Measurements from ENCODE around the gene ZNF777. TPM values are rescaled to one million over a fixed set of nuclear protein-coding genes. Genes with fewer than 3 reads are reported as not detected.
"Not testable (repeated sequence)": the region's sequence is repeated elsewhere in the genome, so short reads cannot be mapped to it uniquely, and the experiment has no call there.

The ZNF777 gene
- polyA plus RNA-seq, 12 donors: 4.3 to 13.7 (median 8.1) TPM; not detected in 1

DNA sequence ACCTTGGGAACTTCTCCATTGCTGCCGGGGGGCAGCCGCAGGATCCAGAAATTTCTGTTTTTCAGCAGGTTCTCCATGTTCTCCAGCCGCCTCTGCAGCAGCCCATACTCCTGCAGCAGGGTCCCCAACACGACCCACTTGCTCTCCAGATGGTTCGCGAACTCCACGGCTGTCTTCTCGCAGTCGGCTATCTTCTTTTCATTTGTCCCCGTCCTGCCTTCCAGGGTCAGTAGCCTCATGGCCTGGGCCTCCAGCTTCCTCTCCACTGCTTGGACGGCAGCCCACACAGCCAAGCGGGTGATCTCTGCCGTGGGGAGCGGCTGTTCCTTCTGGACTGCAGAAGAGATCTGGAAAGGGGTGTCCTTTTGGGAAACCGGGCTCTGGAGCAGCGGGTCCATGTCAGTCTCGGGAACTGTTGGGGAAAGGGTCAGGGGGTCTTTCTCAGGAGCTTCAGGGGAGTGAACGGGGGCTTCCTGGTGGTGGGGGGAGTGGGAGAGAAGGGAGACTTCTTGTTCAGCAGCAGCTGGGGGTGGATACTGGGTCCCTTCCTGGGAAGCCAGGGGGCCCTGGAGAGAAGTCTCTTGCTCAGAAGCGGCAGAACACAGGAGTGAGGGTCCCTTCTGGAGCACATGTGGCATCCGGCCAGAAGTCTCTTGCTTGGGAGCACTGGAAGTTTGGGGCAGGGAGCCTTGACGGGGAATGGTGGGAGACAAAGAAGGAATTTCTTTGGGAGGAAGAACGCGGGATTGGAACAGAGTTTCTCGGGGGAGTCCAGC lies 5.5 kb downstream of the ZNF777 start:
- no peak for DNase-seq

DNA sequence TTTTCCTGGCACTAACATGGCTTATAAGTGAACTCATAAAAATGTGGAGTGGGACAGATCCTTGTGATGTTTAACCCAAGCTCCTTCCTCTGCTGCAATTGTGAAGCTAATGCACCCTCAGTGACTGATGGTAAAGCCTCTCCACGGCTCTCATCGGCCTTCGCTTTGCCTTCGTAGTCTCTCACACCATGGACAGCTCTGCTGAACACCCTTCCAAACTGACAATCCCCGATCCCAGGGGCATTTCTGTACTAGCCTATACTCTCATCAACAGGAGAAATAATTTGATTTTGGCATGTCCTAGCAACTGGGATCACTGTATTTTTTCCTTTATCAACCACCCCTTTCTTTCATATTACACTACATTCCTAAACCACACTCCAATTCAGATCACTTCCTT lies 6.1 kb downstream of the ZNF777 start:
- no peak for DNase-seq

DNA sequence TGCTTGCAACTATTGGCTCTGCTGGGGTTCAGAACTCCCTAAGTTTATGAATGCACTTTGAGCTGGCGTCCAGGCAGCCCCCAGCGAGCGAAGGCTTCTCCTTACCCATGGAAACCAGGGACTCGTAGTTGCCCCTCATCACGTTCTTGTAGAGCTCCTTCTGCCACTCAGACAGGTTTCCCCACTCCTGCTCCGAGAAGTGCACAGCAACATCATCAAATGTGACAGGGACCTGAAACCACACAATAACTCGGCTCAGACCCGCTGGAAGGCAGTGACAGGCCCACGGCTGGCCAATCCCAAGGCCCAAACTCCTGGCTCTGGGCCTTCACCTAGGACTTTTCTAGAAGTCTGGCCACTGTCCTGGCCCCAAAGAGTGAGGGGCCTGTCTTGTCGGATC lies 6.9 kb downstream of the ZNF777 start:
- DNase-seq: no peak

DNA sequence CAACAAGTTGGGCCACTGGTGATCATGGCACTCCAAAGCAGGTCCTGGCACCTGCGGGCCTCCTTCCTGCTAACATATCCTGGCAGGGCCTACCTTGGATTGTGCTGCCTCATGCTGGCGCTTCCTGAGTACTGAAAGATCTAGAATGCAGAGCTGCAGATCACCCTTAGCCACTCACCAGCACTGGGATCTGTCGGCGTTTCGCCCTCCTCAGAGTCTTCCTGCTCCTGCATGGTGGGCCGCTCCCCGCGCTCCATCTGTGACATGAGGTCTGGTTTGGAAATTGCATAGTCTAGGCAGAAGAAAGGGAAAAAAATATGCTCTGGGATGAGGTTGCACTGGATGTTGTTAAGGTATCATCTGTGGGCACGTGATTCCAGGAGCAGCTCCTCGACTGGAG lies 10.0 kb downstream of the ZNF777 start:
- DNase-seq: no peak

DNA sequence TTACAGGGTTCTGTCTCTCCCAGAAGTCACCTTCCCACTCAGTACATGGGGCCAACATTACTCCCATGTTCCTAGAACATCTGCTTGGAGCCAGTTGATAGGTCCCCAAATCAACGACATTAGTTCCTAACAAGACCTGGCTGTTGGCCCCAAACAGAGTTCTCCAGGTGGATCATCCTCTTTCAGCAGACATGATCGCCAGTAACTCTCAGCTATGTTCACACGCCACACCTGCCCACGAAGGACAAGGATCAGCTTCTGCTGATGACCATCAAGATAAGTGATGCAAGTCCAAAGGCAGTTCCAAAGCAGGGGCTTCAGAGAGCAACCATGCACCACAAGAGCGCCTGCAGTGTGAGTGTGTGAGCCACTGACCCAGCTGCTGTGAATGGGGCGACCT lies 11.0 kb downstream of the ZNF777 start:
- no peak for DNase-seq

DNA sequence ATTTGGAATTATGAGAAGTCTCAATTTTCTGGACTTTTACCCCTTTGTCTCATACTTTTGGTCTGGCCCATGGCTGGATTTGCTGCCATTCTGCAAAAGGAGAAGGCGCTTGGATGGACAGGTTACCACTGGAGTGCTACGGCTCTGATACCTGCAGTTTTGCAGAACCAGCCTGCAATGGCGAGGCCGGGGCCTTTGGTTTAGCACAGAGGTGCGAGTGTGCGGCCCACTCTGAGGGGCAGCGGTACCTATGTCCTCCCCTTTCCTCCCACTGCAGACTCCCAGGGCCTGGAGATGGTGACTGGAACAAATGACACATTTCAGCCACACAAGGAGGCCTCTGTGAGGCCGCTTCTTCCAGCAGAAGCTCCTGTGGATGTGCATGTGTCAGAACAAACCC lies 11.9 kb downstream of the ZNF777 start:
- DNase-seq: no peak

DNA sequence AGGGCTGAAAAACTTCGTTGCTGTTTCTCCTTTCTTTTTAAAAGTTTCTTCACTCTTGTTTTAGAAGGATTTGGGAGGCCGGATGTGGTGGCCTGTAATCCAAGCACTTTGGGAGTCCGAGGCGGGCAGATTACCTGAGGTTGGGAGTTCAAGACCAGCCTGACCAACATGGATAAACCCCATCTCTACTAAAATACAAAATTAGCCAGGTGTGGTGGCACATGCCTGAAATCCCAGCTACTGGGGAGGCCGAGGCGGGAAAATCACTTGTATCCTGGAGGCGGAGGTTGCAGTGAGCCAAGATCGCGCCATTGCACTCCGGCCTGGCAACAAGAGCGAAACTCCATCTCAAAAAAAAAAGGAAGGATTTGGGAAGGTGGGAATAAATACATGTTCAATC lies 14.8 kb downstream of the ZNF777 start:
- not testable (repeated sequence) for DNase-seq

DNA sequence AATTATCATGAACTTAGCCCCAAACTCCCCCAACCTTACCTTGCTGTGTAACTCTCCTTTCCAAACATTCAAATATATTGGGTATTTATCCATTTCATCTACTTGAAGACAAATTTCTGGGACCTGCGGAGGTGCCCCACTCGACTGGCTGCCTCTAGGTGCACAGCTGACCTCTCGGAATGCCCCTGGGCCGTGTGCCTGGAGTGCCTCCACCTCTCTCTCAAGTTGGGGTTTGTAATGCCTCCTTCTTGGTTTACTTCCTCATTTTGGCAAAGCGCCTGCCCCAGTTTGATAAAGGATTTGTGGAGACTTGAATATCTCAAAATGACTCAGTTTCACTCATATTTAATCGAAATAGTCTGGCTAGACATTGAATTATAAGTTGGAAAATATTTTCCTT lies 16.6 kb downstream of the ZNF777 start:
- DNase-seq: no peak

DNA sequence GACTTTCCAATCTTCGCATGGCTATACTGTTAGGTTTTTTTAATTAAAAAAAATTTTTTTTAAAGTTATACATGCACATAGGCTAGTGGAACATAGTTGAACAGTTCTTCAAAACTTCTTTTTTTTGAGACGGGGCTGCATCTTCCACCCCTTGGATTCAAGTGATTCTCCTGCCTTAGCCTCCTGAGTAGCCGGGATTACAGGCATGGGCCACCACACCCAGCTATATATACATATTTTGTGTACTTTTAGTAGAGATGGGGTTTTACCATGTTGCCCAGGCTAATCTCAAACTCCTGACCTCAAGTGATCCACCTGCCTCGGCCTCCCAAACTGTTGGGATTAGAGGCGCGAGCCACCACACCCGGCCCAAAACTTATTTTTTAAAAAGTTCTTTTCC lies 17.3 kb downstream of the ZNF777 start:
- DNase-seq: no peak

DNA sequence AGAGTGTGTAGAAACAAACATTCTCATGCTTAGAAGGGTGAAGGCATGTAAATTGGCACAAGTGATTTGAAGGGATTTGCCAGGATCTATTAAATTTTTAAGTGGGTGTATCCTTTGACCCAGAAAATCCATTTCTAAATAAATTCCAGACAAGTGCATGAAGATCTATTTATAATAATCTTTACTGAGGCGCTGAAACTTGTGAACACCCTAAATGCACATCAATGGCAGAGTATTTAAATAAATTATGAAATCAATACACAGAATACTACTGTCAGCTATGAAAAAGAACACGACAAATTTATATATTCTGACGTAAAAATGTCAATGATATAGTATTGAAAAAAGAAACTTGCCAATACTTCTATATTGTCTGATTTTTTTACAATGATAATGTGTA lies 17.9 kb downstream of the ZNF777 start:
- no peak for DNase-seq

DNA sequence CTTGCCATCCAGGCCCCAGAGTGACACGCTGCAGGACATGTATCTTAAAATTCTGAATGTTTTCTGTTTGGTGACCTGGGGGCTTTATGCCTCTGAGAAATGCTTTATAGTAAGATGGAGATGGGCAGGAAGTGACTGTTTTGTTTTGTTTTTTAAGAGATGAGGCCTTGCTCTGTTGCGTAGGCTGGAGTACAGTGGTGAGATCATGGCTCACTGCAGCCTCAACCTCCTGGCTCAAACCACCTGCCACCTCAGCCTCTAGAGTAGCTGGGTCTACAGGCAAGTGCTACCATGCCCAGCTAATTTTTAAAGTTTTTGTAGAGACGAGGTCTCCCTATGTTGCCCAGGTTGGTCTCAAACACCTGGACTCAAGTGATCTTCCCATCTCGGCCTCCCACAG lies 20.6 kb downstream of the ZNF777 start:
- DNase-seq: no peak

DNA sequence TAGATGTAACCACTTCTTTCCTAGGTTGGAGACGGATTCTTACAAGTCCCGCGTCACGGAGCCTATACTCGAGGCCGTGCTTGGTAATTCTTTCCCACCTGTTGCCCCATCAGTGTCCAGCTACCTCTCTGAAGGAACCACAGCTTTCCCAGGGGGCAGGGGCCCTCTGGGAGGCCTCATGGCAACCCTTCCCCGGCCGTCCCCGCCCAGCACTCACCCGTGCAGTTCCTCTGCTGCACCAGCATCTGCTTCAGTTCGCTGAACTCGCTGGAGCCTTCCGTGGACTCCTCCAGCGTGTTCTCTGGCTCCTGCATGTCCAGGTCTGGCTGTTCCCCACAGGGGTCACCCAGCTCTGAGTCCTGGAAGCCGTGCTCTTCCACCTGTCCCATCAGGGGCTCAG lies 24.5 kb downstream of the ZNF777 start:
- no peak for DNase-seq

DNA sequence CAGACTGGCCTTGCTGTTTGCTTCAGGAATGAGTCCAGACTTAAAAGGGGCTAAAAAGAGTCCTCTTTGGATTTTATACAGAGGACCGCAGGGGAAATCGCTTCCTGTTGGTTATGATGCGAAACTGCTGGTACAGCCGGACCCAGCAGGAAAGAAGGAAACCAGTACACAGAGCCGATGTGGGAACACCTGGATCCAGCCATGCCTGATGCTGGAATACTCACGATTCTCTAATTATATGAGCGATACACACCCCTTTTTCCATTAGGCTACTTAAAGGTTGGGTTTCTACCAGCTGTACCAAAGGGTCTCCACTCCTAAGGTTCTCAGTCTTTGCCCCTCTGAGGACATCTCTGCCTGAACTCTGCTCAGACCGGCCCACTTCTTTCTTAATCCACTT lies 27.7 kb downstream of the ZNF777 start:
- no peak for DNase-seq

DNA sequence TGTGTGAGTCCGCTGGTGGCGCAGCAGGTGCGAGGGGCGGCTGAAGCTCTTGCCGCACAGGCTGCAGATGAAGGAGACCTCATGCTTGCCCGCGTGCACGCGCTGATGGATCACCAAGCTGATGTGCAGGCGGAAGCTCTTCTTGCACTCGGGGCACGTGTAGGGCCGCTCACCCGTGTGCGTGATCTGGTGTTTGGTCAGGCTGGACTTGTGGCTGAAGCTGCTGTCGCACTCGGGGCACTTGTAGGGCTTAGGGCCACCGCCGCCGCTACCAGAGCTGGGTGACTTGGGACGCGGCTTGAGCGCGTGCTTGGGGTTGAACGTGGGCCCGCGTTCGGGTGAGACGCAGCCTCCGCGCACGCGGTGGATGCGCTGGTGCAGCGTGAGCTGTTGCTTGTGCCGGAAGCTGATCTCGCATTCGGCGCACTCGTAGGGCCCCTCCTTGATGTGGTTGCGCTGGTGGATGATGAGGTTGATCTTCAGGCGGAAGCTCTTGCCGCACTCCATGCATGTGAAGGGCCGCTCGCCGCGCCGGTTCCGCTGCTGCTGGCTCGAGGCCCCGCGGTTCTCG lies 28.7 kb downstream of the ZNF777 start:
- no peak for DNase-seq

DNA sequence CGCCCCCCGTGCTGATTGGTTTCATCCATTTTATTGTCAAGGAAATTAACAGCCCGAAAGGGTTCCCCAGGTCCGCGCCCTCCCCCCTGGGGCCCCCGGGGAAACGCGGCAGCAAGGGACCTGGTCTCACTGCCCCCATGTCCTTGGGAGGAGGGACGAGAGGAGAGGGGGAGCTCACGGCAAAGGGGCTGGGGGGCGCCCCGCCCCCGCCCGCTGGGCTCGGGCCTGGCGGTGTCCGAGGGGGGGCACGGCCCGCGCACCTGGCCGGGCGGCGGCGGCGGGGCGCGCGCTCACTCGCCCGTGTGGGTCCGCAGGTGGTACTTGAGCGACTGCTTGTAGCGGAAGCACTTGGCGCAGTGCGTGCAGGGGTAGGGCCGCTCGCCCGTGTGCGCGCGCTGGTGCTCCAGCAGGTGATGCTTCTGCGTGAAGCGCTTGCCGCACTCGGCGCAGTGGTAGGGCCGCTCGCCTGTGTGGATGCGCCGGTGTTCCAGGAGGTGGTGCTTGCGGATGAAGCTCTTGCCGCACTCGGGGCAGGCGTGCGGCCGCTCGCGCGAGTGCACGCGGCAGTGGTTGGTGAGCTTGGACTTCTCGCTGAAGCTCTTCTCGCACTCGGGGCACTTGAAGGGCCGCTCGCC lies 29.3 kb downstream of the ZNF777 start:
- no peak for DNase-seq

DNA sequence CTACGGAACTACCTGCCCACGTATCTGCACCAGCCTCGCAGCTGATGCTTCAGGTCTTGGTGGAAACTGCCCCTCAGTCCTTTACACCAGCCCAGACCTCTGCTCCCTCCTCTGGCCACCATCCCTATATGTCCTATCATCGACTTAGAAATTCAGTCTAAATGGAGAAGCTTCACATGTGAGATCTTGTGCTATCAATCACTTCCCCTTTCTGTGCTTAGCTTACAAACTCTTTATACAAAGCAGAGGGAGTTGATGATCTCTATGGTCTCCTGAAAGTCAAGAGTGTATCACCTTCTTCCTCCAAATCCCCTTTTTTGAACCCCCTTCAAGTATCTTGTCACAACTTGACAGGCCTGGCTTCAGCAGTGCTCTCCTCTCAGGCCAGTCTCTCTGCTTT lies 30.7 kb downstream of the ZNF777 start:
- DNase-seq: no peak

DNA sequence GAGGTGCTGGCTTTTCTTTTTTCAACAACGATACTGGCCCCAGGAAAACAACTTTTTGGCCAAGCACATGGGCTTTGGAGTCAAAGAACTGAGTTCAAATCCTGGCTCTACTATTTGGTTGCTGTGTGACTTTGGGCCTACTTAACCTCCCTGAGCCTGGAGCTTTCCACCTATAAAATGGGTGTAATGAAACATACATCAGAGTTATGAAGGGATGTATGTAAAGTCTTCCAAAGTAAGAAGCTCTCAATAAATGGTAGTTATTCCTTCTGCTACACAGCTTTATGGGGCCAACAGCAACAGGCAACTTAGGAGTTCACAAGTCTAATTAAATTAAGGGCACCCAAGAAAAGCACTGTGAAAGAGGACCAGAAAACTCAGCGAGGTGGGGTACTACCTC lies 33.0 kb downstream of the ZNF777 start:
- no peak for DNase-seq

DNA sequence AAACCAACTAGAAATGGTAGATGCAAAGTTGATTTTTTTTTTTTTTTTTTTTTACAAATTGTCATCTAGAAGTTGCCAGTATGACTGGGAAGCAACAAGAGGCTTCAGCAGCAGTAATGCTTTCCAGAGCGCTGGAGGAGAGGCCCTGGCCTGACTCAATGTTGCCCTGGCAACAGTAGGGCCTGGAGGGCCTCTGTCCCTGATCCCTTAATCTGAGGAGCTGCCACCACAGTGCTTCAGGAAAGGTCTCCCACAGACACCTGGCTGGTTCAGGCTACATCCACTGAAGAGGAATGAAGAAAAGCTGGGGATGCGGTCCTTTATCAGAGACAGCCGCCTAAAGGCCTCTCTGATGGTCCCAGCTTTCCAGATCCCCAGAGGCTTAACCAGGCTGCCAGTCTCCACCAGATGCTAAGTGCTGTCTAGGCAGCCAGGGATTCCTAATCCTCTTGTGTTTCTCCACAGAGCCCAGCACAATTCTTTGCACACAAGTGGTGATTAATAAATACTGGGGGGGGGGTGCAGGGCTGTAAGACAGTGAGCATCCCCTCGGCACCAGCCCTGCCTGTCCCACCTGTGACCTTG lies 33.7 kb downstream of the ZNF777 start:
- DNase-seq: no peak

DNA sequence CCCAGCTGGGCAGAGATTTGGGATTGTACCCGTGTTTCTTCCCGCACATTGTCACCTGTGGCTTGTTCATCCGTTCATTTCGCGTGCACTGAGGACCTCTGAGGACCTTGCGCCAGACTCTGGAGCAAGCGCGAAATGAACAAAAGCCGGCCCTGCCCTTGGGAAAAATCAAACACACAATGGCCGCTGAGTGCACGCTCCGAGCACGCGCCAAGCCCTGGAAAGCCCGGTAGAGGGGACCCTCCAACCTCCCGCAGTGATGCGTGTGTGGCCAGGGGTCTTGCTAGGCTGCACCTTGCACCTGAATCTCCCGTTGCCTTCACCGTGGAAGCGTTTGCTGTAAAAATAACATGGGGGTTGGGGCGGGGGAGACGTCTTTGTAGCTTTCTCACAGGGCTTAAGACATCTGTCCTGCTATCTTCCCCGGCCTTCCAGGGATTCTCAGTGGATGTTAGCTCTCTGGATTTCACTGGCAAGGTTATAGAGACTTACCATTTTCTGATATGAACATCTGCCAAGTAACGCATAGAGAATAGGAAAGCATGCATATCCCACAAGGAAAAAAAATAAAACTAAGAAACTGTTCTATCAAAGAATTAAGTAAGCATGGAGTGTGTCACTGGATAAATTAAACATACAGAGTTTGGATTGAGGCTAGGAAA lies 37.3 kb downstream of the ZNF777 start:
- no peak for DNase-seq

DNA sequence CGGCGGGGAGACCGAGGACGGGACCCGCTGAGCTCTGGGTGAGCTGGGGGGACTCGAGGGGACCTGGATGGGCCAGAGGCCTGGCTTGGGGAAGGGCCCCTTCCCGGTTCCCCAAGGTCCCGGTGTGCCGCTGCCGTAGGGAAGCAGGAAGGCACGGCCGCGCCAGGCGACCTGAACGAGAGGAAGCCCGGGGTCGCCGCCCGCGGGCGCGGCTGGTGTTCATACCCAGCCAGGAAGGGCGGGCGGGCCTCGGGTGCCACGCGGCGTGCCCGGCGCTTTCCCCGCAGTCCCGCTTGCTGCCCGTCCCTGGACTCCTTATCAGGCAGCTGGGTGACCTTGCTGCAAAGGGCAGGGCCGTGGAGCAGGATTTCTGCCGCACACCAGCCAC lies 38.0 kb downstream of the ZNF777 start:
- DNase-seq: no peak

DNA sequence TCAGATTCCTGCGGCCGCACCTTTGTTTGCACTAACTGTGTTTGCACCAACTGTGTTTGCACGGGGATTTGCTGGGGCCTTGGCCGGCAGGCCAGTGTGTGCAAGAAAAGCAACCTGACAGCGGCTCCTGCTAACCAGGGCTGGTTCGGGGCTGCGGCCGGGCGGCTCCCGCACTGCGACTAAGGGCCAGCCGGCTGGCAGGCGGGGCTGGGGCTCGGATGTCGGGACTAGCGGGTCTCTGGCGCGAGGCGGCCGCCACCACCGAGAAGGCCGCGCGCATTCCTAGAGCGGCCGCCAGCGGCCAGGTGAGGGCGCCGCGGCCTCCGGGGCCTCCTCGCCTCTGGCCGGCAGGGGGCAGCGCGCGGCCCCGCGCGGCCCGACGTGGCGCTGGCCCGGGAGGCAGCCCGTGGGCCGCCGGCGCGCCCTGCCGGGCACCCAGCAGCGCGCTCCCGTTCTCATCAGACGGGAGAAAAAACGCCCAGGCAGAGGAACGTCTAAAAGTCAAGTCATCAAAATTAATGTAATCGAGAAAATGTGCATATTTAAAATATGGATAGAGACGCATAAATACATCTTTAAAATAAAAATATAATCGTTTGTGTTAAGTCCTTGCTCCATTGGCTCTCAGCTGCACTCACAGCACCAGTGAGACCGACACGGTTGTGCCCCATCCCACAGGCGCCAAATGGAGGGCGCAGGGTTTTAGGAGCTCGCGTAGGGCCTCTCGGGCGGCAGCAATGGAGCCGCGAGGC lies 38.5 kb downstream of the ZNF777 start:
- DNase-seq: peak; percentile 28

DNA sequence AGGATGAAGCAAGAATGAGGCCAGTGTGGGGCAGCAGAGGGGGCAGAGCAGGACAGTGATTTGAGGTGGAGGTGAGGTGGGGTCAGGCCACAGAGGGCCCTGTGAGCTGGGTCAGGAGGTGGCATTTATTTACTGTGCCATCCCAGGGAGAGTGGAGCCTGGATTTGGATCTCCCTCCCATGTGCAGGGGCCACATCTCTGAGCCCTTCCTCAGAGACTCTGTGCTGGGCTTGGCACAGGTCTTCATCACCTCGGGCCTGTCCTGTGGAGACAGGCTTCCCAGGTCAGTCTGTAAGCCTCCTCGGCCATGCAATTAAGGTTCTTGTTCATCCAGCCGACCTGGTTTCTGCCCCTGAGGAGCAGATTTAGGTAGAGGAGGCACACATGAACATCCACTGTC lies 40.9 kb downstream of the ZNF777 start:
- DNase-seq: no peak
